NCI-H2171 treated with DMSO at 0.1 percent for 48 hours (cell line): ENCODE measurements around the gene LRMDA.

Source experiments
- DNase-seq: peaks from one replicate; lab custom pipeline; 2025; lab: John Stamatoyannopoulos, UW

Gene LRMDA

DNA sequence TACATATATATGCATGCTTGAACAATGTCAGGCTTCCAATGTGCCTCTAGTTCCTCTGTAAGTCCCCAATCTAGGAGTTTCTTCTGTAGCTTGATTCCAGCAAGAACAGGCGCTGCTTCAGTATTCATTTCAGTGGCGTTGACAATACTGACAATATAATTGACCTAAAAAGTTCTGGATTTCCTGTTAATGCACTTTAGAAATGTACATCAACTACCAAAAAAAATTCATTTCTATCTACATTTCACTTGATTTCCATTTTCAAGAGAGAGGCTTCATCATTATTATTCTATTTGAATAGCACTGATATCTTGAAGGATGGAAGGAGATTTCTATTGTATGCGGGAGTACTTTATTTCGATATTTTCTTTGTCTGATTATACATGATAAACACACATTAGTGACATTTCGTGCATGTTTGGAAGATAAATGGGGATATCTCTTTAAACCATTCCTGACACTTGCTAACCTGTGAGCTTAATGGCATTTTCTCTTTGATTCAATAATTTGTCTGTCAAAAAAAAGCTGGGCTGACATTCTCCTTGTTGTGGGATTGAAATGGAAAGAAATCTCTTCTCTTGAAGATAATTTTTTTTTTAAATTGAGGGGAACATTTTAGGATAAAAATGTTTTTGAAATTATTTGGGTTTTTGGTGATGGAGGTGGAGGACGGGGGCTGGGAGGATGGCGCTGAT, 568.2 kb downstream of the LRMDA start:
- DNase-seq: no peak

DNA sequence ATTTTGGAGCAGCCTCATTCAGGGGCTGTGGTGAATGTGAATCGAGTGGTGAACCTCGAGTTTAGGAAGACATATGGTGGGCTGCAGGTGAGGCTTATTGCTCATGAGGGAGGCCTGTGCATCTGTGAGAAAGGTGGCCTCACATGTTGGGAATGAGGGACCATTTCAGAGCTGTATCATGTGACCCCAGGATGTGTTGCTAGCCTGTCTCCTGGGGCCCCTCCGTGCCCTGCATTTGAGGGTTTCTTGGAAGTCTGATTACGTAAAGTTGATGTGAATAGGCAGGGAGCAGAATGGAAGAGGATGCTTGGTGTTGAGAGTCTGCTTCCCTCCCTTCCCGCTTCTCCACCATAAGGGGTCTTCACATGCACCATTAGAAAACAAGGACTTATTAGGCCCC, 569.1 kb downstream of the LRMDA start:
- DNase-seq: no peak

DNA sequence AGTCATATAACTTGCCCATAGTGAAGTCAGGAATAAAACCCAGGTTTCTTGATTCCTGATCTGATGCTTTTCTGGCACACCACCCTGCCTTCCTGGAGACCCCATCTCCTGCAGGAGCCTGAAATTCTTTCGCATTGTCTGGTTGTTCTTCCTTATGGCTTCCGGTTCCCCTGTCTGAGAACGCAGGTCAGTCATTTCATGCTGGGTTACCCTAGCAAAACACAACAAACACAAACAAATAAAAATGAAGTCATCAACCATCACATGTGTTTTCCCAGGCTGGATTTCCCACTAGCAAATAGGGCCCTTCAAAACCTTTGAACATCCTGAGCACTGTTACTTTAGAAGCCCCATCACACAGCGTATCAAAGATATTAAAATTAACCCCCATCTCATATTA, 569.6 kb downstream of the LRMDA start:
- DNase-seq: no peak

DNA sequence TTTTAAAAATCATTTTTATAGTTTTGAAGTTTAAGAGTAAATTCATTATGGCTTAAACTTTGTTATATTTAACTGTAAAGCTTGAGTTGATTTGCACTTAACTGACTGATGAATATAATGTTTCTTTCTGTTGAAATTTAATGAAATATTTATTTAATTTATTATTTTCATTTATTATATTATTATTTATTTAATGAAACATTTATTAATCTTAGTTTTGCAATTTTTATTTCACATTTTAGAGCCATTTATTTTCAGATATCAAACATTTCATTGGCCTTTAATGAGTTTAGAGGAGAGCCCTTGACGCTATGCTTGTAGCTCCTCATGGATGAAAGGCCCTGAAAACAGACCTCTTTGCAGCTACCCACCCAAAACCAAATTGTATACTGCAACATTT, 570.0 kb downstream of the LRMDA start:
- no peak for DNase-seq

DNA sequence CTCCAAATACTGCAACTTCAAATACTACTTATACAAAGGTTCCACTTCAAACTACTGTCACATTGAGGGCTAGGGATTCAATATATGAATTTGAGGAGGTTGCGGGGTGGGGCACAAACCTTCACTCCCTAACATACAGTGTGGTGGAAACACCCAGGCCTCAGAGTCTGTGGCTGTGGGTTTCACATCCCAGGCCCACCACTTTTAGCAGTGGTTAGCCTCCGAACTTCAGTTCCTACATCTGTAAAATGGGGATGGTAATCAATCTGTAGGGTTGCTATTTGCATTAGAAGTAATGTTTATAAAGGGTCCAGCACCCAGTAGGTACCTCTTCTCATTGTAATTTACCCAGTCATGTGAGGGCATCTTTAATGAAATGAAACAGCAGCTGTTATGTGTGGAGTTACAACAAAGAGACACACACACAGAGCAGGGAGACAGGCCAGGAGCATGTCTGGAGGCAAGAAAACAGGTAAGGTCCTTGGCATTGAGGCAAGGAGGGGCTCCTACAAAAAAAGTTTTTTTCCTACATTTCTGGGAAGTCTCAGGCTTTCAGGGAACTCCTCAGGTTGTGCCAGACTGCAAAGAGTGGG, 570.9 kb downstream of the LRMDA start:
- no peak for DNase-seq

DNA sequence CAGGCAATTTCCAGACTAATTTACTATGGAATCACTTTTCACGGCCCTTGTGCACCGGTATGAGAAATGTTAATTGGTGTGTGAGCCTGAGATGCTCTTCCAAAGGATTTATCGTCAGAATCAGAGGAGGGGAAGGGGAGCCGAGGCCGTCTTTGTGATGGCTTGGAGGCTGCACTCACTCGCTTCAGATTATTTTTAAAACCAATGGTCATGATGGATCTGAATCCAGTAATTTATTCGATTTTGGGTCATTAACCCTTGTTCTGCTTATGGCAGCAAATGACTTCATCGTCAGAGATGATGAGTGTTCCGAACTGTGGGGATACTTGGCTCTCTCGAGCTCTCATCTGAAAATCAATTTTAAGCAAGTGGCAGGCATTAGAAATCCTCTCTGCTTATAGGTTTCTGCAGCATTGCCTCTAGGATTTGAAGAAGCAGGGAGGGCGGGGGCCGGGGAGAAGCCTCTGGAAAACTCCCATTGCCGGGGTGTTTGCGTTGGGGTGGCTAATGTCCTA, 576.3 kb downstream of the LRMDA start:
- DNase-seq: no peak

DNA sequence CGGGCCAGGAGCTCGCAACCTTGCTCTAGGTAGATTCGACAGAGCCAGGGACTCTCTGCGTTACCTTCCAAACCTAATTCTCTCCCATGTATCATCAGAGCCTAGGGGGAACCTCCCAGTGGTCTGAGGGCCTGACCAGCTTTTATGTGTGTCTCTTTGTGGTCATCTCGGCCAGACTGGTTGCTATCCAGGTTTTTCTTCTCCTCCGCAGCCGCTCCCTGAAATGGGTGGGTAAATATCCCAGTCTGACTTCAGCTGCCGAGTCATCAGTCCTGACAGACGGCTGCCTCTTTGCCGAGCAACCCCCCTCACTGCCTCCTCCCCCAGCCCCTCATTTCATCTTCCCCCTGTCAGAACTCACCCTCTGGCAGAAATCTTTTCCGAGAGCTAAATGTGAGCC, 578.1 kb downstream of the LRMDA start:
- DNase-seq: no peak

DNA sequence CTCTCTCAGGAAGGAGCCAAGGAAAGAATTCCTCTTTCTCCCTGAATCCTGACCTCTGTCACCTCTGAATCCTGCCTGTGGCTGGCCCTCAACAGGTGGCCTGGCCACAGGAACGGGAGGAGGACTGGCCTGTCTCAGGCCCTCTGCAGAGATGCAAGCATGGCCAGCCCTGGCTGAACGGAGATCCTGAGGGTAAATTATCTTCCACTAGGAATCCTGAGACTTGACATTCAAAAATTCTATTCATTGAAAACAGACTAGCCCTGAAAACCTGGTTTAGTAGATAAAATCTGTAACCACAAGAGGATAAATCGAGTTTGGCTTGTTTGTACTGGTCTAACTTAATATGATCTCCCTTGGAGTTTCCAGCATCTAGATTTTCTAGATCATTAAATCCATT, 579.3 kb downstream of the LRMDA start:
- no peak for DNase-seq

DNA sequence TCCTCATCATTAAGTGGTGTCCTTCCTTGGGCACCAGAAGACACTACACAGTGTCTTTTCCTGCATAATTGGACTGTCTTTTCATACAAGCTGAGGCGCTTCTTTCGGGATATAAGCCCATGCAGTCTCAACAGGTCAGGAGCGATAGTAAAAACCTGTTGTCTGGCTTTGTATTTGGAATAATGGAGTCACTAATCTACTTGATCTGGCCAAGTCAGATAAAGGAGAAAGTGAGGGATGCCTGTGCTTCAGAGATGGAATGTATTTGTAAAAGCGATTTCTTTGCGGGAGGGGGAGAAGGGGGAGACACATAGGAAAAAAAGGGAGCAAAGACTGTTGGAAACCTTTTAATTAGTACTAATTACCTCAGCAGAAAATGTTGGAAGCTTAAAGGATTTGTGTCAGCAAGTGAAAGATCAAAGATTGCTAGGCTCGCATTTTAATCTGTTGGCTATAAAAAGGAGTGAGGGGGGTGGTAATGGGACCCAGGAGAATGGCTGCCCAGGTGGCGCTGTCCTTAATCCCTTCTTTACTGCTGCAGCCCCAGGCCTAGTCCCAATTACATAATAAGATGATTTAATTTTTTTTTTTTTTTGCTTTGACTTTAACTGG, 581.4 kb downstream of the LRMDA start:
- DNase-seq: no peak

DNA sequence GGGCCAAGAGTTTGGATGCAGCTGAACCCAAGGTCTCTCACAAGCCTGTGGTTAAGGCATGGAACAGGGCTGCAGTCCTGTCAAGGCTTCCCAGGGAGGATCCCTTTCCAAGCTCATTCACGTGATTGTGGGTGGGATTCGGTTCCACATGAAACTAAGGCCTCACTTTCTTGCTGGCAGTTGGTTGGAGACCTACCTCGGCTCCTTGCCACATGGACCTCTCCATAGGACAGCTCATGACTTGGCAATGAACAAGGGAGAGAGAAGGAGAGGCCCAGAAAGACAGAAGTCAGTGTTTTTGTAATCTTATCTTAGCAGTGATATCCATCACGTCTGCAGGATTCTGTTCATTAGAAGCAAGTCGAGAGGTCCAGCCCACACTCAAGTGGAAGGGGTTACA, 583.8 kb downstream of the LRMDA start:
- no peak for DNase-seq

DNA sequence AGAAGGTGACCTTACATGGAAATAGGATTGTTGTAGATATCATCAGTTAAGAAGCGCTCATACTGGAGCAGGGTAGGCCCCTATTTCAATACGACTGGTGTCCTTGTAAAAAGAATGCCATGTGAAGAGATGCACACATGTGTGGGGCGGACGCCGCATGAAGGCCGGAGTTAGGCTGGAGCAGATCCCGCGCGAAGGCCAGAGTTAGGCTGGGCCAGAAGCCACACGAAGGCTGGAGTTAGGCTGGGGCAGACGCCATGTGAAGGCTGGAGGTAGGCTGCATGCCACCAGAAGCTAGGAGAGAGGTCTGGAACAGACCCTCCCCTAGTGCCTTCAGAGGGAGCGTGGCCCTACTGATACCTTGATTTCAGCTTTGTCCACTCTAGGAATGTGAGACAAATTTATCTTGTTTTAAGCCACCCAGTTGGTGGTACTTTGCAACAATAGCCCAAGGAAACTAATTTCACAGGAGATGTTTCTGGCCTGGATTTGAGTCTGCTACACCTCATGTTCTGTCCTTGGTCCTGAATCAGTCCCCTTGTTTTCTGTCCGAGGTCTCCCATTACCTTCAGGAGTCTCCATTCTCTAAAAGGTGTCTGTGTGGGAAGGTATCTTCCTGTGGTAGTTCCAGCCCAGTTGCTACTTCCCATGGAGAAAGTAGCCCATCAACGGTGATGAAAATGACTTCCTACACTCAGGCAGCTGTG, 585.8 kb downstream of the LRMDA start:
- DNase-seq: no peak

DNA sequence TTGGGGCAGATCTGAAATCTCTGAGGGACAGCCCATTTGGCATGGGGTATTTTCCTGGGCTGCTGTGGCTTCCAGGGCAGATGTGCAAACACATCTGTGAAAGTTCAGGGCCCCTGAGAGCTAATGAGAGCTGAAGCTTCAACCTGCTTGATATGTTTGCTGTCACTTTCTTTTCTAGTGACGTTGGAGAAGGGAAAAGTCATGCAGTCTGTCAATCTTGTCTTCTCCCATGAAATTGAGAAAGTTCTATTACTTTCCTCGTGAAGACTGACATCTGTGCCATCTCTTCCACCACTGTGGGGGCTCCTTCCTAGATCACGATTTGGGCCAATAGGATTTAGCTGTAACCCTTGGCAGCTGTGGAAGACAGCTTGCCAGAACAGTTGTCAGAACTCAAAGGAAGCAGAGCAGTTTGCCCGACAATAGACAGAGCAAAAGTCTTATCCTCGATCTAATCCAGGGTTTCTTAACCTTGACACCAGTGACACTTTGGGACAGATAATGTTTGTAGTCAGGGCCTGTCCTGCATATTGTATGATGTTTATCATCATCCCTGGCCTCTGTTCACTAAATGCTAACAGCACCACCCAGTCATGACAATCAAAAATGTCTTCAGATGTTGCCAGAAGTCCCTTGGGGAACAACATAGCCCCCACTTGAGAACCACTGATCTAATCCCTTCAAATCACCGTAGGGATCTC, 586.5 kb downstream of the LRMDA start:
- DNase-seq: peak; percentile 28

DNA sequence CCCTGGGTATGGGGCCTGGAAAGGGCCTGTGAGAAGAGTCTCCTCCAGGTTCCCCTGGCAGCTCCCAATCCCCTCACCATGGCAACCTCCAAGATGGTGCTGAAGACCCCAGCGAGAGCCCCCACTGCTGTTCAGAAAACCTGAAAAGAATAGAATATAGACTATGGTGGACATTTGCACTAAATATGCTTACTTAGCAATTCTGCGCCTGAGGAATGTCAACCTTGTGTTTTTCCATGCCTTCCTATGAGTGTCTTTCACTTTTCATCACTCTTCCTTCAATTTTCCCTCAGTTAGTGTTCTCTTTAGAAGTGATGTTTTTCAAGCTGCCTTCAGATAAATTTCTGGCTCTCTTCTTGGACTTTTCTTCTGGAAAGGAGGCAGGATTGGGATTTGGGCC, 589.2 kb downstream of the LRMDA start:
- no peak for DNase-seq

DNA sequence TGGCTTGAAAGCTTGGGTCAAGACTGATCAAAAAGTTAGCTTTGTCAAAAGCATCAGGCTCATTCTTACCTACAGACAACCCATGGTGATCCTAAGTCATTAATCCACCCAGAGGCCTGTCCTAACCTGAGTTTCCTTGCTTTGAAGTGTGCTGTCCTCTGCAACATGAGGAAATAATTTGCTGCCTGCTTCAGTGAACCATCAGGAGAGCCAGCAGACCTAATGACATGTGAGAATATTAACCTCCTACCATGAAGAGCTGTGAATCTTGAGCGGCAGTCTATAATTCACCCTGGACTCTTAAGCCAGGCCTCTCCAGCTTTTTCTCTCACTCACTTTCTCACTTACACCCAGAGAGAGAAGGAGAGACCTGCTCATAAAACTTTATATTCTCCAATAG, 590.0 kb downstream of the LRMDA start:
- no peak for DNase-seq

DNA sequence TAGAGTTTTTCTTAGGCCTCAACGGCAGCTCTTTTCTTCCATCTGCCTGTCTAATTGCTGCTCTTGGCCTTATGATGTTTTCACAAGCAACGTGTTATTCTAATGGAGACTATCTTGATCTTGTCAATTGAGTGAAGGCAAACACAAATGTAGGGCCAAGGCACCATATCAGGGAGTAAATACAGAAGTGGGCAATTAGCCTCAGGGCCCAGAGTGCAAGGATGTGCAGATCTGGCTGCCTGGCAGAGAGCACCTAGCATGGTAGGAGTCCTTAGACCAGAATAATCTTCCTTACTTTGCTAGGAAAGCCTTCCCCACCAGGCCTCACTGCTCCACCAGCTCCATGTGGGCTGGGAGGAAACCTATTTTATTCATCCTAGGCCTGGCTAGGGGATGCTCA, 590.9 kb downstream of the LRMDA start:
- DNase-seq: no peak

DNA sequence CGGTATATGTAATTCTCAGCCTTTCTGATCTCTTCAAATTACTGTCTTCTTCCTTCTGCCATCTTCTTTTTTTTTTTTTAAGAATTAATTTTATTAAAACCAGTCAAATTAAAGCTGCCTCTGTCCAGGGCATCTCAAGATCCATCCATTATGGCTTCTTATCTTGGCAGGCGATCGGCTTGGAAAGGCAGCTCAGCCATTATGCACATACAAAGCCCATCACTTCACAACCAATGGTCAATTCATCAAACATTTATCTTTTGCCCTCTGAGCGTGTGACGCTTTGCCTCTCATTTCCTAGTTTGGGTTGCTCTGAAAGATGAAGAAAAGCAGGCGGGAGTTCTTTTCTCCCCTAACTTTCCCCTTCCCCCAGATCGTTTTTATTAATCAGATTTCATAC, 591.6 kb downstream of the LRMDA start:
- no peak for DNase-seq

DNA sequence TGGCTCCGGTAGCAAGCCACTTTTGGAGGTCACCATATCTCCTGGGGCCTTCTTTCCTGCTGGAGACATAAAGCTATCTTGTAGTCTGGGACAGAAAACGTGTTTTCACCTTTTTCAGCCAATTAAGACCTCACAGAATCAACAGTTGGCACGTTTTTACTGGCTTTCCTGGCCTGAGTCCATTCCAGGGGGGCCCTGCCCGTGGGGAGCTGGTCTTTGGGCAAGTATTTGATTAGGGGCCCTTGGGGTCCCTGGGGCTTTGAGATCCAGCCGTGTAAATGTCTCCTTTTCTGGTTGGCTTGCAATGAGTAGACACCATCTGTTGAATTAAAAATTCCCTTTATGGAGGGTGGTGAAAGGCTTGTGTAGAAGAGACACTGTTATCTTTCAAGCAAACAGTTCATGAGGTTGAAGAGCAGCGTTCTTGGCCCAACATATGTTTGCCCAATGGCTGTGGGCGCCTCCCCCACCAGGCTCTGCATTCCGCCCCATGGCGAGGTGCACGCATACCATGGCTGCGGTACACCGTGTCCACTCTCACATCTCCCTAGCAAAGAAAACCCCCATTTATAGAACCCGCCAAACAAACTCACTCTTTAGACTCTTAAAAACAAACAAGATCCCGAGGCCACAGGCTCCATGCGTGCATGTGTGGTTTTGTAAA, 593.2 kb downstream of the LRMDA start:
- DNase-seq: peak; percentile 25

DNA sequence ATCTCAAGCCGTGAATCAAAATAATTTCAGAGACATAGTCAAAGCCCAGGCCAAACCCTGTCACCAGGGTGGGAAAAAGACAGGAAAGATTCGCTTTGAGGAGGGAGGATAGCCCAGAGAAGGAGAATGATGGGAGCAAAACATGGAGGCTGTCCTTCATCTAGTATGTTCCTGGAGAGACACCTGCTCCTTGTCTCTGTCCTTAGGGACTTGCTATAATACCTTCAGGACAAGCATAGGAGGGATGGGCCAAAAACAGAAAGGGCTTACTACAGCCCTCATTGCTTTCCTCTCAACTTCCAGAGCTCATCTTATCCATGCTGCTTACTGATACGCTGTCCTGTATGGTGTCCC, 593.7 kb downstream of the LRMDA start:
- no peak for DNase-seq

DNA sequence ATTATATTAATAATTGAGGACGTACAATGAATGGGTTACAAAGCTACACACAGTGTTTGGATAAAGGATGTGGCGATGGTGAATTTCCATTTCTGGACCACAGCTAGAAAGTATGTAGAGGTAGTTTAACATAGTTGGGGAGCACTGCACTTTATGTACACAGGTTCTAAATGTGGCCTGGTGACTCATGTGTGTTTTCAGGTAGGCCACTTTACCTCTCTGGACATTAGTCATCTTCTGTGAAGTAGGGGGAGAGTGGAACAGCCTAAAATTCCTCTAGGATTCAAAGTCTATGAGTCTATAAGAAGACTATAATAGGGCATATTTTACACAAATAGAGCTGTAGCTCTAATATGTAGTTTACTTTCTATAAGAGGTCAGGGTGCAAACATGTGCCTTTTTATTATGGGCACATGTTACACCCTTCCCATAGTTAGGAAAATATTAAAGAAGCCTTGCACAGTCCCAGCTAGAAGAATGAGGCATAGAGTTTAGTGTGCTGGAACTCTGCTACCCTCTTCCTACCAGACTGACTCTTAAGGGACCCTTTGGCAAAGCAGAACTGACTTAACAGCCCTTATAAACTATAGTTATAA, 594.9 kb downstream of the LRMDA start:
- DNase-seq: no peak

DNA sequence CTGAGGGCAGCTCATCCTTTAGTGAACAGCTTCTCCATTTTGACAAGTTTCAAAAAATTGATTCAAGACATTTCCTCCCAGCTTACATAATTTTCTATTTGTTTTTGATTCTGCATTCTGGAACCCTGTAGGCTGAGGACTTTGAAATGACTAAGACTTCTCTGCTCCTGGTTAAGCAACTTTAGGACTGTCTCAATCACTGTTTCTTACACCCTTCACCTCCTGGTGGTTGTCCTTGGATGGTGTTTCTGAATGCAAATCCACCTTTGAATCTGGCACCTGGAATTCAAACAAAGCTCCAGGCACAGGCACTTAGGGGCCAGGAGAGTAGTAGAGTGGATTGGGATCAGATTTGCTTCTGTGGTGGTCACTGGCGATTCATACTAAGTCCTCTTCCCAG, 595.5 kb downstream of the LRMDA start:
- DNase-seq: no peak

DNA sequence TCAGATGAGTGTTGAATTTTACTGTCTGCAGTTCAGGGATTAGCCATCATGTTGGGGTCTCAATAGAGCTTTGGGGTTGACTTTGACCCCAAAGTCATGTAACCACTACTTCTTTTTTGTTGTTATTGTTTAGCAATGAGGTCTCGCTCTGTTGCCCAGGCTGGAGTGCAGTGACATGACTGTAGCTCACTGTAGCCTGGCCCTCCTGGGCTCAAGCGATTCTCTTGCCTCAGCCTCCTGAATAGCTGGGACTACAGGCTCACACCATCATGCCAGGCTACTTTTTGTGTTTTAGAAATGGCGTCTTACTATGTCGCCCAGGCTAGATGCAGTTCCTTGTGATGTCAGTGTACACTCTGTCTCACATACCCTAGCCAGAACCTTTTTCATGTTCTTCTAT, 598.4 kb downstream of the LRMDA start:
- DNase-seq: no peak
